VCaP (cell line): ENCODE results near the gene TTYH2.

Source experiments
- H3K27ac ChIP-seq: fragments of 450-650 bp; 2 replicates; pipeline ENCODE4 v1.5.1; 2017
- CTCF ChIP-seq: fragments of 450-650 bp; conservative IDR thresholded peaks from 2 replicates; pipeline ENCODE4 v1.5.1; 2017; ENCODE audit warnings: mild to moderate bottlenecking, moderate library complexity

TTYH2 gene

GRCh38 chr17:74309902-74310301 is 96.5 kb downstream of the TTYH2 start:
- no peak for TF ChIP-seq CTCF
- no peak overlapping the region for H3K27ac ChIP-seq
